HEK293T (cell line): ENCODE measurements around the gene HCN2.

Experiments used
- FOXA1 ChIP-seq: fragments of 450-650 bp; IDR thresholded peaks from 2 replicates; pipeline ENCODE4 v1.6.1; 2016; ENCODE audit warnings: mild to moderate bottlenecking
- FOXM1 ChIP-seq: fragments of 450-650 bp; IDR thresholded peaks from 2 replicates; pipeline ENCODE4 v1.6.1; 2017; ENCODE audit warnings: mild to moderate bottlenecking, borderline replicate concordance
- HDGF ChIP-seq: fragments of 450-650 bp; IDR thresholded peaks from 2 replicates; pipeline ENCODE4 v1.6.1; 2017; ENCODE audit warnings: antibody characterized with exemption, borderline replicate concordance
- PKNOX1 ChIP-seq: fragments of 450-650 bp; IDR thresholded peaks from 2 replicates; pipeline ENCODE4 v1.6.1; 2016

- TF ChIP-seq FOXA1: no peak
- no peak for TF ChIP-seq PKNOX1
- TF ChIP-seq HDGF: no peak
- no peak for TF ChIP-seq FOXM1
These were observed 49.8 kb downstream of the HCN2 start, which contains the start of gene FGF22 for GRCh38 chr19:639253-640160.
